D721Med (cell line): ENCODE results near the gene DLK1.
A peak's percentile ranks its signal among the peaks of the same experiment; 100 is the strongest.

Source experiments
- DNase-seq: peaks from one replicate; pipeline ENCODE4 v3.0.0; 2011; ENCODE audit warnings: low spot score; ENCODE audit not compliant: insufficient read length
- FAIRE-seq: peaks from 2 replicates; lab custom pipeline; 2011; peaks lifted over from hg19 to GRCh38; lab: Jason Lieb, UNC
- CTCF ChIP-seq: IDR thresholded peaks from 2 replicates; pipeline ENCODE4 v1.5.1; 2012; ENCODE audit warnings: mild to moderate bottlenecking, control low read depth; ENCODE audit not compliant: insufficient read depth; ENCODE audit errors: missing control alignments

DLK1 gene

GRCh38 chr14:100727873-100728240, 1.2 kb downstream of the DLK1 start:
- no peak for DNase-seq
- no peak for TF ChIP-seq CTCF
- no peak for FAIRE-seq

GRCh38 chr14:100728962-100729361, 2.3 kb downstream of the DLK1 start:
- FAIRE-seq (no peak), DNase-seq (no peak)
- no peak for TF ChIP-seq CTCF

GRCh38 chr14:100729982-100730381, 3.3 kb downstream of the DLK1 start:
- no peak for FAIRE-seq
- no peak for TF ChIP-seq CTCF
- no peak for DNase-seq

GRCh38 chr14:100730581-100730980, 3.9 kb downstream of the DLK1 start:
- DNase-seq (no peak), FAIRE-seq (no peak)
- no peak for TF ChIP-seq CTCF

GRCh38 chr14:100731011-100731670, 4.4 kb downstream of the DLK1 start:
- no peak for TF ChIP-seq CTCF
- no peak for FAIRE-seq
- no peak for DNase-seq

GRCh38 chr14:100731846-100732765, 5.4 kb downstream of the DLK1 start:
- no peak for FAIRE-seq
- no peak for TF ChIP-seq CTCF
- no peak for DNase-seq

- DNase-seq = peak; percentile 13
- no peak for TF ChIP-seq CTCF
- no peak for FAIRE-seq
Observed at GRCh38 chr14:100732766-100733100, 6.0 kb downstream of the DLK1 start.
